Muscle layer of colon (tissue), 2 donors: ENCODE data around the gene HEXIM2.
A peak's percentile ranks its signal among the peaks of the same experiment; 100 is the strongest.
"Not testable (repeated sequence)": the region's sequence is repeated elsewhere in the genome, so short reads cannot be mapped to it uniquely, and the experiment has no call there.

Source experiments
- H3K27ac ChIP-seq: one replicate; pipeline ENCODE4 v1.7.0; 2013; ENCODE audit warnings: low read depth, mild to moderate bottlenecking, low read length, moderate library complexity
- H3K27me3 ChIP-seq, 2 donors: one replicate each; pipeline ENCODE4 v1.7.0; 2013; ENCODE audit warnings: low read length in 2 of 2, mild to moderate bottlenecking in 2 of 2; ENCODE audit not compliant: insufficient read depth in 2 of 2, control insufficient read depth in 1 of 2
- H3K36me3 ChIP-seq: one replicate; pipeline ENCODE4 v1.7.0; 2013; ENCODE audit warnings: mild to moderate bottlenecking, low read length; ENCODE audit not compliant: insufficient read depth
- H3K4me1 ChIP-seq: one replicate; pipeline ENCODE4 v1.7.0; 2013; ENCODE audit warnings: mild to moderate bottlenecking, low read length; ENCODE audit not compliant: insufficient read depth
- H3K4me3 ChIP-seq, 2 donors: one replicate each; pipeline ENCODE4 v1.7.0; 2013; ENCODE audit warnings: low read length in 2 of 2, low read depth in 1 of 2, mild to moderate bottlenecking in 1 of 2, moderate library complexity in 1 of 2
- H3K9ac ChIP-seq: one replicate; pipeline ENCODE4 v1.7.0; 2013; ENCODE audit warnings: low read length
- H3K9me3 ChIP-seq: one replicate; pipeline ENCODE4 v1.7.0; 2013; ENCODE audit warnings: mild to moderate bottlenecking, low read length
- donor health status: abdominal sarcoma.
- donor health status: Adenocarcinoma of cecum.

HEXIM2 gene

GRCh38 chr17:45184144-45184543 is 22.5 kb downstream of the HEXIM2 start:
- no peaks in the 10 kb centered on the region for H3K4me1 ChIP-seq
- H3K4me3 ChIP-seq, result no peak overlapping the region
- no peak overlapping the region for H3K9ac ChIP-seq
- H3K27ac ChIP-seq, result no peak overlapping the region
- no peaks in the 10 kb centered on the region for H3K27me3 ChIP-seq
- no peaks in the 10 kb centered on the region for H3K9me3 ChIP-seq
- no peaks in the 10 kb centered on the region for H3K36me3 ChIP-seq

GRCh38 chr17:45186801-45187354 is 25.2 kb downstream of the HEXIM2 start:
- Histone ChIP-seq H3K36me3 (no peaks in the 10 kb centered on the region), H3K4me3 (no peak overlapping the region), H3K9me3 (no peaks in the 10 kb centered on the region), H3K27me3 (no peaks in the 10 kb centered on the region), H3K4me1 (no peaks in the 10 kb centered on the region), H3K9ac (no peak overlapping the region), H3K27ac (no peak overlapping the region)

DNA sequence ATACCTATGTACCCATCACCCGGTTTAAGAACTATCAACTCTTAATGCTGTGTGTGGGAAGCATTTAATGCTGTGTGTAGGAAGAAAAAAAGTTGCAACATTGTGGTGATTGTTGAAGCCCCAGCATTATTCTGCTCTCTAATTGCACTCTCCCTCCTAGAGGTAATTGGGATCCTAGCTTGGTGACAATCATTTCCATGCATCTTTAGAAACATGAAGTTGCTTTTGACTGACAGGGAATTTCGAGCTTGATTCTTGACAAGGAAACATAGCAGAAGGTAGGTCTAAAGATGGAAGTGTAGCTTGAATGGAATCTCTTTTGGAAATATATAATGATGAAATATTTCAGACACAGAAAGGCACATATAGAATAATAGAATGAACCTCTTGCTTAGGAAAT is 27.3 kb downstream of the HEXIM2 start:
- H3K9me3 ChIP-seq, result no peaks in the 10 kb centered on the region
- no peaks in the 10 kb centered on the region for H3K4me1 ChIP-seq
- H3K36me3 ChIP-seq, result no peaks in the 10 kb centered on the region
- no peak overlapping the region for H3K4me3 ChIP-seq
- no peaks in the 10 kb centered on the region for H3K27me3 ChIP-seq
- no peak overlapping the region for H3K27ac ChIP-seq
- no peak overlapping the region for H3K9ac ChIP-seq

DNA sequence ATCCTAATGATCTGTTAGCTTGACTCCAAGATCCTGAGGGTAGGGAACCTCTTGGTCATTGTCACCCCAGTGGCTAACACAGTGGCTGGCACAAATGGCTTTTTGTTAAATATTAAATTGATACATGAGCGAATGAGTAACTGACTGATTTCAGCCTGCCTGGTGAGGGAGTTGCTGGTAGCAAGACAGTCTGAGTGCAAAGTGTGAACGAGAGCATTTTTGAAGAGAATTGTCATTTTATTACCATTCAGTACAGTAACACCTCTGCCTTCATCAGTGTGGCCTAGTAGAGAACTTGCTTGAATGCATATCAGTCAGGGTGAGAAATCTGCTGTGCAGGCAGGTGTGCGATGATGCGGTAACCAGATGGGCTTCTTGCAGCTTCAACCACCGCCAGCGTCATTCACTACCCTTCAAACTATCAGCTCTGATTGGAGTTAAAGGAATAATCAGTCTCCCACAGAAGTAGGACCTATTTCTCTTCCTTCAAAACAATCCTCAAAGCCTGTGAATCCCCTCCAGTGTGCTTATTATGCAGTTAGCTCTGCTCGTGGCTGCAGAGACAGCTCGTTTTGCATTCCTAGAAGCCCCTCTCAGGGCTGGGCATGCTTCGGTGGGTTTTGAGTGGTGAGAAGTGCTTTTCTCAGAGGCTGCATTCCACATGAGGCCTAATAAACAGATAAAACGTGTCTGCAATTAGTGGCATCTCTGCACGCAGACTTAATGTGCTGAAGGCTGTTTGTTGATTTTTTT is 29.0 kb downstream of the HEXIM2 start:
- Histone ChIP-seq H3K4me1 (no peaks in the 10 kb centered on the region), H3K36me3 (no peaks in the 10 kb centered on the region), H3K27me3 (no peaks in the 10 kb centered on the region), H3K27ac (no peak overlapping the region), H3K9me3 (no peaks in the 10 kb centered on the region), H3K4me3 (no peak overlapping the region), H3K9ac (no peak overlapping the region)

- peaks cover 8% of the 10 kb centered on the region for H3K4me1 ChIP-seq
- H3K9me3 ChIP-seq, result no peaks in the 10 kb centered on the region
- H3K4me3 ChIP-seq, result no peak overlapping the region
- no peak overlapping the region for H3K27ac ChIP-seq
- H3K9ac ChIP-seq, result no peak overlapping the region
- H3K27me3 ChIP-seq, result no peaks in the 10 kb centered on the region
- H3K36me3 ChIP-seq, result no peaks in the 10 kb centered on the region
Observed at GRCh38 chr17:45195424-45195823, 33.7 kb downstream of the HEXIM2 start.

DNA sequence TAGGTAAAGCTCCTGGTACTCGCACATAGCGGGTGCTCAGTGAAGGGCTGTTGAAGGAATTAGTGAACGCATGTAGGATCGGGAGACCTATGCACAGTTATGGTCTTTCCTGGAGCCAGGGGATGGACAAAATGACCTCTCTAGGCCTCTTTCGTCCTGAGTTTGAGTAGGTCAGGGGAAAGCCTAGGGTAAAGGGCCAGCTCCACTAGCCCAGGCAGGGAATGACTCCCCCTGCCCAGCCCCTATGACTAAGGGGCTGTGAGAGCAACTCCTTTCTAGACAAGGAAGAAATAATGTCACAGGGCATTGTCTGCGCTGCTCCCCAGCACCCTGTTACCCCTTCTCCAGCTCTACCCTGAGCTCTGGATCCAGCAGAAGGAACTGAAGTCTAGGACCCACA is 35.4 kb downstream of the HEXIM2 start:
- peak overlapping the region in 1 of 2 donors; percentile 32 for H3K4me3 ChIP-seq
- no peaks in the 10 kb centered on the region for H3K9me3 ChIP-seq
- H3K36me3 ChIP-seq, result no peaks in the 10 kb centered on the region
- peak overlapping the region; percentile 33 for H3K9ac ChIP-seq
- no peaks in the 10 kb centered on the region for H3K27me3 ChIP-seq
- peaks cover 8% of the 10 kb centered on the region for H3K4me1 ChIP-seq
- H3K27ac ChIP-seq, result peak overlapping the region; percentile 76

DNA sequence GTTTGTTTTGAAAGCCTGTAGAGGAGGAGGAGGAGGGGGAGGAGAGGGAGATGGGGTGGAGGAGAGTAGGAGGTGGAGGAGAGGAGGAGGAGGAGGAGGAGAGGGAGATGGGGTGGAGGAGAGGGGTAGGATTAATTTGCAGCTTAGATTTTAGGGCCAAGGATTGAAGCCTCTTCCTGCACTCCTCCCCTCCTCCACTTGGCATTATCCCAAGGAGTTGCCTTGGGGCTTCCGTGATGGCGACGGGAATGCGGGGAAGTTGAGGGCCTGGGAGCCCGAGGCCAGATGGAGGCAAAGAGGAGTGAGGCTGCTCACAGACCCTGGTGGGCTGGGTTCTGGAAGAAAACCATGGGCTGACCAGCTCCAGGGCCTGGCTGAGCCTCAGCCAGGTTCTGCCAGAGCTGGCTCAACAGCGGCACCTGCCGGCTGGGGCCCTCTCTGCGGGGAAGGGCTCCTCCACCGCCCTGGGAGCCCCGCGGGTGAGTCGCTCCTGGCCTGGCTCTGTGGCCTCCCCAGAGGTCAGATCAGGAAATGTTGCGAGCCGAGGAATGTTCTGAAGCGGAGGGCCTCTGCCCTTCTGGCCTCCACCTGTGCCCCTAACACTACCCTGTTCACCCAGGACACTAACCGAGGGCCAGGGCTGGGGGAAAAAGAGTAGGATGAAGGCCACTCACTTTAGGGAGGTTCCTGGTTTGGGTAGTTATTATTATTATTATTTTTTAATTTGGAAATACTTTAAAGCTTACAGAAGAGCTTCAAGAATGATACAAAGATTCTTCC is 36.1 kb downstream of the HEXIM2 start:
- Histone ChIP-seq H3K27ac (peak overlapping the region; percentile 76), H3K4me3 (peak overlapping the region in 1 of 2 donors; percentile 32), H3K27me3 (no peaks in the 10 kb centered on the region)

DNA sequence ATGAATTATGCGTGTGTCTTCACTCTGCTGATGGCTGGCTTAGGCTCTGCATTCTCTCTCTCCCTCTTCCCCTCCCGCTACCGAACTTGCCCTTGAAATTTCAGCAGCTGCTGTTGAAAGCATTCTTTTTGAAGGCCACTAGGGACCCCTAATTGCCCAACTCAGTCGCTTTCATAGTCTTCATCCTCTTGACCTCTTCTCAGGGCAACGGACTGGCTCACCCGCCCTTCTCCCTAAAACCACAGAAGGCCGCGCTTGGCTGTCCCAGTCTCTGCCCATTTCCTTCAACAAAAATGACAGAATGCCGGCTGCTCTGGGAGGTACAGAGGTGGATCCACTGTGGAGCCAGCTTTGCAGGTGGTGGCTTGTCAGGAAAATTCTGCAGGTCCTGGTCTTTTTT is 39.0 kb downstream of the HEXIM2 start:
- Histone ChIP-seq H3K9ac (no peak overlapping the region), H3K9me3 (no peaks in the 10 kb centered on the region), H3K4me3 (no peak overlapping the region), H3K27me3 (no peaks in the 10 kb centered on the region), H3K36me3 (no peaks in the 10 kb centered on the region), H3K27ac (no peak overlapping the region), H3K4me1 (peaks cover 8% of the 10 kb centered on the region)

More for the DNA sequence above, 36.1 kb downstream of the HEXIM2 start:
- Histone ChIP-seq H3K36me3 (no peaks in the 10 kb centered on the region), H3K4me1 (peaks cover 8% of the 10 kb centered on the region), H3K9ac (peak overlapping the region; percentile 33), H3K9me3 (no peaks in the 10 kb centered on the region)

DNA sequence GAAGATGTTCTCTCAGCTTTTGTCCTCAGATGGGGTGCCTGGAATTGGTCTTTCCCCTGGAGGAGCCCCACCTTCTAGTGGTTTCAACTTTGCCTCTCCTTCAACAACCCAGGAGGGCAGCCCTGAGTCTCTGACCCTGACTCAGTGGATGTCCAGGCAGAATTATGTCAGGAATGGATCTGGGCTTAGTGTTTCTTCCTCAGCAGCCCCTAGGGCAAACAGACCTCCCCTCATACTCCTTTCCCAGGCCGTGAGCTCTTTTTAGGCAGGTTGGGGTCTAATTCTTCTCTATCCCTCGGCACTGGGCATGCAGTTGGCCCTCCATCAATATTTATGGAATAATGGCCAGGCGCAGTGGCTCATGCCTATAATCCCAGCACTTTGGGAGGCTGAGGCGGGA is 39.8 kb downstream of the HEXIM2 start:
- H3K36me3 ChIP-seq, result no peaks in the 10 kb centered on the region
- no peak overlapping the region for H3K27ac ChIP-seq
- no peaks in the 10 kb centered on the region for H3K27me3 ChIP-seq
- H3K4me3 ChIP-seq, result no peak overlapping the region
- peaks cover 8% of the 10 kb centered on the region for H3K4me1 ChIP-seq
- H3K9ac ChIP-seq, result no peak overlapping the region
- no peaks in the 10 kb centered on the region for H3K9me3 ChIP-seq

GRCh38 chr17:45201880-45202279 is 40.2 kb downstream of the HEXIM2 start:
- not testable (repeated sequence) for H3K4me3 ChIP-seq, H3K27ac ChIP-seq

GRCh38 chr17:45218895-45219661 is 57.4 kb downstream of the HEXIM2 start:
- Histone ChIP-seq H3K27me3 (peaks cover 0 to 15% of the 10 kb centered on the region in 2 donors), H3K4me3 (no peak overlapping the region), H3K4me1 (no peaks in the 10 kb centered on the region), H3K9ac (no peak overlapping the region), H3K36me3 (no peaks in the 10 kb centered on the region), H3K27ac (no peak overlapping the region), H3K9me3 (no peaks in the 10 kb centered on the region)

More at GRCh38 chr17:45201880-45202279, 40.2 kb downstream of the HEXIM2 start:
- H3K4me1 ChIP-seq, H3K9ac ChIP-seq, H3K36me3 ChIP-seq, H3K9me3 ChIP-seq, H3K27me3 ChIP-seq: not testable (repeated sequence)
